GM18511 (cell line): ENCODE measurements around the gene UBTF.
"Not testable (repeated sequence)": the region's sequence is repeated elsewhere in the genome, so short reads cannot be mapped to it uniquely, and the experiment has no call there.

ENCODE experiments used
- ATAC-seq: cut with Tn5 transposase; IDR thresholded peaks from one replicate; pipeline ENCODE4 v1.9.1; 2021; ENCODE audit warnings: mild to moderate bottlenecking, moderate library complexity; ENCODE audit not compliant: unreplicated experiment

Gene UBTF

GRCh38 chr17:44247440-44247841 lies 28.0 kb upstream of the UBTF start:
- ATAC-seq, result no peak

- no peak for ATAC-seq
Measured at GRCh38 chr17:44241106-44241624, 21.7 kb upstream of the UBTF start.

GRCh38 chr17:44237886-44238285 lies 18.4 kb upstream of the UBTF start:
- ATAC-seq, result not testable (repeated sequence)

GRCh38 chr17:44236444-44236991 lies 17.0 kb upstream of the UBTF start:
- ATAC-seq, result no peak

GRCh38 chr17:44235583-44235936 lies 16.1 kb upstream of the UBTF start:
- ATAC-seq, result no peak

- ATAC-seq, result no peak
Measured at GRCh38 chr17:44233582-44233981, 14.1 kb upstream of the UBTF start.

GRCh38 chr17:44232061-44232460 lies 12.6 kb upstream of the UBTF start:
- ATAC-seq, result no peak

- ATAC-seq, result no peak
Measured at GRCh38 chr17:44230140-44230539, 10.7 kb upstream of the UBTF start.

- no peak for ATAC-seq
Measured at GRCh38 chr17:44229090-44229489, 9.6 kb upstream of the UBTF start.

GRCh38 chr17:44223541-44224071 lies 4.1 kb upstream of the UBTF start:
- ATAC-seq, result no peak

GRCh38 chr17:44222112-44222869 lies 2.8 kb upstream of the UBTF start:
- no peak for ATAC-seq

GRCh38 chr17:44221862-44222111 lies 2.3 kb upstream of the UBTF start:
- no peak for ATAC-seq

GRCh38 chr17:44221084-44221861 lies 1.8 kb upstream of the UBTF start:
- no peak for ATAC-seq

GRCh38 chr17:44220213-44221083 lies 973 bp upstream of the UBTF start:
- ATAC-seq, result no peak

- ATAC-seq, result peak; percentile 37
Measured at GRCh38 chr17:44219108-44219615, 313 bp downstream of the UBTF start.

GRCh38 chr17:44218344-44219107 lies 949 bp downstream of the UBTF start:
- peak; percentile 33 for ATAC-seq

GRCh38 chr17:44217738-44218343 lies 1.6 kb downstream of the UBTF start:
- no peak for ATAC-seq

- no peak for ATAC-seq
Measured at GRCh38 chr17:44216694-44217093, 2.8 kb downstream of the UBTF start.

GRCh38 chr17:44216173-44216572 lies 3.3 kb downstream of the UBTF start:
- ATAC-seq, result no peak

- ATAC-seq, result no peak
Measured at GRCh38 chr17:44214896-44215295, 4.6 kb downstream of the UBTF start.
